AG10803 (cell line): ENCODE data around the gene PARVG.

Source experiments
- DNase-seq: peaks from one replicate; pipeline ENCODE4 v3.0.0; 2010; ENCODE audit warnings: low read depth
- H3K4me3 ChIP-seq: 2 replicates; pipeline ENCODE4 v1.5.1; 2011; ENCODE audit warnings: mild to moderate bottlenecking, low read length, control low read depth
- TF ChIP-seq, protein P1 (sequence below): conservative IDR thresholded peaks from 2 replicates; pipeline ENCODE4 v1.5.1; 2011; ENCODE audit warnings: mild to moderate bottlenecking, low read length, control low read depth, inconsistent platforms

Gene PARVG

DNA sequence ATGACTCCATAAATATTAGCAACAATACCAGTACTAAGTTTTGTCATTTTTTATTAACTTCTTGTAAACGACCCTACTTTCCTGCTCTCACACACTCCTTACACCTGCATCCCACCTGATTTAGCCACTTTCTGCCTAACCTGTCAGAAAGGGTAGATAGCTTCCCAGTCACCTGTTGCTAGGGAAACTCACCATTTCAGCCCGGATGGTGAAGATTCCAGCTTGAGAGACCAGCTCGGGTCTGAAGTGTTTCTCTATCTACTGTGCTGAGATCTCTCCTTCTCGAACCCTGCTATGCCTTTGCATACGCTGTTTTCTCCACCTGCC lies at the start of gene PARVG:
PARVG (plus strand) TSS at position 220 of the 327 bp plus-strand sequence. CDS start 2,405 bp downstream, outside the sequence.
- no peak within 1 kb of the TSS for H3K4me3 ChIP-seq
- no peak for DNase-seq
- TF ChIP-seq, protein P1, sequence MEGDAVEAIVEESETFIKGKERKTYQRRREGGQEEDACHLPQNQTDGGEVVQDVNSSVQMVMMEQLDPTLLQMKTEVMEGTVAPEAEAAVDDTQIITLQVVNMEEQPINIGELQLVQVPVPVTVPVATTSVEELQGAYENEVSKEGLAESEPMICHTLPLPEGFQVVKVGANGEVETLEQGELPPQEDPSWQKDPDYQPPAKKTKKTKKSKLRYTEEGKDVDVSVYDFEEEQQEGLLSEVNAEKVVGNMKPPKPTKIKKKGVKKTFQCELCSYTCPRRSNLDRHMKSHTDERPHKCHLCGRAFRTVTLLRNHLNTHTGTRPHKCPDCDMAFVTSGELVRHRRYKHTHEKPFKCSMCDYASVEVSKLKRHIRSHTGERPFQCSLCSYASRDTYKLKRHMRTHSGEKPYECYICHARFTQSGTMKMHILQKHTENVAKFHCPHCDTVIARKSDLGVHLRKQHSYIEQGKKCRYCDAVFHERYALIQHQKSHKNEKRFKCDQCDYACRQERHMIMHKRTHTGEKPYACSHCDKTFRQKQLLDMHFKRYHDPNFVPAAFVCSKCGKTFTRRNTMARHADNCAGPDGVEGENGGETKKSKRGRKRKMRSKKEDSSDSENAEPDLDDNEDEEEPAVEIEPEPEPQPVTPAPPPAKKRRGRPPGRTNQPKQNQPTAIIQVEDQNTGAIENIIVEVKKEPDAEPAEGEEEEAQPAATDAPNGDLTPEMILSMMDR: no peak

- no peak overlapping the region for H3K4me3 ChIP-seq
- TF ChIP-seq, protein P1: no peak
- DNase-seq: no peak
Observed at GRCh38 chr22:44131412-44131811, 49.3 kb upstream of the PARVG start.

DNA sequence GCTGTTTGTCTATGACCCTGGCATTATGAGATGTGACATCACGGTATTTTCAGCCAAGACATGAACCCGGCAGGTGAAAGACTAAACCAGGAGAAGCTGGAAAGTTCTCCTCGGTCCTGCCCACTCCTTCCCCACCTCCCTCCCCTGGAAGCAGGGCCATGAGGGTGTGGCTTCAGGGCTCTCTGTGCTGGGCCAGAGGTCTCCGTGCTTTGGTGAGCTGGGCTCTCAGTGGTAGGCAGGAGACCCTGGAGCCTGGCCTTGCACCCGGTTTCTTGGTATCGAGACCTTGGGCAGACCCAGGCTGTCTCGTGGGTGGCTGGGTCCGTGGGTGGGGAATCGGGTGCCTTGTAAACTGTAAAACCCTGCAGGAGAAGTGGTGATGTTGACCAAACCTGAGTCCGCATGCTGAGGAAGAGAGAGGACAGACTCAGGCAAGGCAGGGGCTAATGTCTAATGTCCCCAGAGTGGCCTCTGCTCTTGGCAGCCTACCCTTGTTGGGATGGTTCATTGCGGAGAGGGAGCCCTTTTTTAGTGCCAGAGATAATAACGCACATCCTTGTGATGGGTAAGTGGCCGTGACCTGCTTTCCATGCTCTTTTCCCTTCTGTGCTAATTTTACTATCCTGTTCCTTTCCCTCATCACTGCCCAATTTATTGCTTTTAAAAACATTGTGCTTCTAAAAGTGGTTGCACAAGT lies 48.6 kb upstream of the PARVG start:
- no peak for DNase-seq
- H3K4me3 ChIP-seq: no peak overlapping the region
- TF ChIP-seq, protein P1: no peak

DNA sequence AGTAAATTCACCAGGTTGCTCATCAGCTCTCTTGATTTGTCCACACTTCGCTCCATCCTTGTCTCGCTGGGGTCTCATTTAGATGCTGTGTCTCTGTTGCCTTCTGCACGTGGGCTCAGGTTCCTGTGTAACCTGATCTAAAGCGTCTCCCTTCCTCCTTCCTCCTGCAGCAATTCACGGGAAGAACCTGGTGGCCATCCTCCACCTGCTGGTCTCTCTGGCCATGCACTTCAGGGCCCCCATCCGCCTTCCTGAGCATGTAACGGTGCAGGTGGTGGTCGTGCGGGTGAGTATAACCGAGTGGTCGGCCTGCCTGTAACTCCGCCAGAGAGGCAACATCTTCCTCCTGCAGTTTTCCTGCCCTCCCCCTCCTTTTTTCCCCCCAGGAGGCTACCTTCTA lies 48.0 kb upstream of the PARVG start:
- H3K4me3 ChIP-seq: no peak overlapping the region
- DNase-seq: no peak
- TF ChIP-seq, protein P1: no peak

- no peak for DNase-seq
- no peak overlapping the region for H3K4me3 ChIP-seq
- TF ChIP-seq, protein P1: no peak
Observed at GRCh38 chr22:44133161-44133560, 47.6 kb upstream of the PARVG start.

DNA sequence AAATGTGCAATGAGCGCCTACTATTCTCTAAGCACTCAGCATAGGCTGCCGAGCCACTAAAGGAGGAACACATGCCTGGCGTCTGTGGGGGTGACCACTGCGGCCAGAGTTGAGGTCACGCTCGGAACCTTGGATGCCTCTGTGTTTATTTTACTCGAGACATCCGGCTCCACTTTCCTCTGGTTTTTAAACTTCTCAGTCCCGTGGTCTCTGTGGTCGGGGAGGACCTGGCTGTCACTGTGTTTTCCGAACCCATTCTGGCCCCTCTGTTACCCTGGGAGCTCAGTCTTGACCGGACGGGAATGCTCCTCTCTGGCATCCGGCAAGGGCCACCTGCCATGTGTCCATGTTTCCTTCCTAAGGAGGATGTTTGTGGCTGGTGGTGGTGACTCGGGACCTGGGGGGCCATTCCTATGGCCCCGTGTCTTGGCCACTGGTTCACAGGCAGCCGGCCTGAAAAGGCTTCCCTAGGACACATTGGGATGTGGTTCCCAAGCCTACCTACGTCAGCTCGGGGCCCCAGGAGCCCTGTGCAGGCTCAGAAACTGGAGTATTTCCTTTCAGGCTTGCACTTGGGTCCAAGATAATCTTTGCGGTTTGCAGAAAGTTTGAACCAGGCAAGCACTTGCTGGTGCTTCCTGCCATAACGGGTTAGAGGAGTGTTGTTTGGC lies 46.7 kb upstream of the PARVG start:
- no peak for DNase-seq
- TF ChIP-seq, protein P1: no peak
- no peak overlapping the region for H3K4me3 ChIP-seq

DNA sequence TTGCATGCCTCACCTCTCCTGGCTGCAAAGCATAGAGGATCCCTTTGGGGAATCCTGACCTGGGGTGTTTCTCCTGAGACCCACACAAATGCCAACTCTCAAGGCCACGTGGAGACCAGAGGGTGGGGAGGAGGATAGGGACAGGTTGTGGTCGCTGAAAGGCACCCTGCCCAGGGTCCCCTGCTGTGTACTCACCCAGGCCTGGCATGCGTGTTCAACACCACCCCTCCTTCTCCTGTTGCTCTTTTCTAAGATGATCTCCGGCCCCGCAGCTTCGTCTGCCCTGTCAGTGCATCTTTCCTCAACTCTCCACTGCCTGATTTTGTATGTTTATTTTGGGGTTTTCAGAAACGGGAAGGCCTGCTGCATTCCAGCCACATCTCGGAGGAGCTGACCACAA lies 44.6 kb upstream of the PARVG start:
- TF ChIP-seq, protein P1: no peak
- no peak for DNase-seq

More for the DNA sequence above, 44.6 kb upstream of the PARVG start:
- no peak overlapping the region for H3K4me3 ChIP-seq
